Activated naive CD4-positive, alpha-beta T cell treated with anti-CD3 and anti-CD28 coated beads, Interleukin-2, amount 10 ng/mL, durations not matched to agents 7 days and 5 days (primary cell): ENCODE results near the gene NMD3.
"Not testable (repeated sequence)": the region's sequence is repeated elsewhere in the genome, so short reads cannot be mapped to it uniquely, and the experiment has no call there.

Experiments used
- CTCF ChIA-PET: fragments of 350-600 bp; sonication (Branson Sonifier 250); formaldehyde crosslinking; loops from one replicate; lab custom pipeline; 2021; ENCODE audit warnings: antibody characterized with exemption; lab: Charles Lee
- DNase-seq: peaks from one replicate; pipeline ENCODE4 v3.0.0-alpha.2; 2020
- H3K27ac Mint-ChIP-seq: one replicate; pipeline ENCODE4 v1.8.0; 2021; ENCODE audit warnings: mild to moderate bottlenecking, moderate library complexity, mixed read lengths
- H3K27me3 Mint-ChIP-seq: one replicate; pipeline ENCODE4 v1.8.0; 2021; ENCODE audit warnings: mild to moderate bottlenecking, mixed read lengths
- H3K36me3 Mint-ChIP-seq: one replicate; pipeline ENCODE4 v1.8.0; 2021; ENCODE audit warnings: mixed read lengths
- H3K4me1 Mint-ChIP-seq: one replicate; pipeline ENCODE4 v1.8.0; 2021; ENCODE audit warnings: mixed read lengths
- H3K4me3 Mint-ChIP-seq: one replicate; pipeline ENCODE4 v1.8.0; 2021; ENCODE audit warnings: mild to moderate bottlenecking, moderate library complexity, mixed read lengths
- H3K9me3 Mint-ChIP-seq: one replicate; pipeline ENCODE4 v1.8.0; 2021; ENCODE audit warnings: mixed read lengths

NMD3 gene

GRCh38 chr3:161275919-161276318 is 54.8 kb downstream of the NMD3 start:
- peaks cover 28% of the 10 kb centered on the region for H3K9me3 Mint-ChIP-seq
- CTCF ChIA-PET = interaction anchor here (0.6 to 3.5 kb wide), 13 partner anchors 19 to 356 kb away, joined by 3 to 36 read pairs (median 4); no protein-coding TSS in a partner anchor

DNA sequence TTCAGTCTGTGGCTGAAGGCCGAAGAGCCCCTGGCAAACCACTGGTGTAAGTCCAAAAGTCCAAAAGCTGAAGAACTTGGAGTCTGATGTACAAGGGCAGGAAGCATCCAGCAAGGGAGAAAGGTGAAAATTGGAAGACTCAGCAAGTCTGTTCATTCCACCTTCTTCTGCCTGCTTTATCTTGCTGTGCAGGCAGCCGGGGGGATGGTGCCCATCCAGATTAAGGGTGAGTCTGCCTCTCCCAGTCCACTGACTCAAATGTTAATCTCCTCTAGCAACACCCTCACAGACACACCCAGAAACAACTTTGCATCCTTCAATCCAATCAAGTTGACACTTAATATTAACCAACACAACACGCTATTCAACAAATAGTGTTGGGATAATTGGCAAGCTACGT is 61.3 kb downstream of the NMD3 start:
- CTCF ChIA-PET, H3K4me1 Mint-ChIP-seq, H3K27me3 Mint-ChIP-seq, H3K36me3 Mint-ChIP-seq, H3K27ac Mint-ChIP-seq, DNase-seq, H3K4me3 Mint-ChIP-seq: not testable (repeated sequence)
- peaks cover 27% of the 10 kb centered on the region for H3K9me3 Mint-ChIP-seq

More at GRCh38 chr3:161275919-161276318, 54.8 kb downstream of the NMD3 start:
- H3K27ac Mint-ChIP-seq = no peak overlapping the region
- H3K4me1 Mint-ChIP-seq = no peaks in the 10 kb centered on the region
- H3K36me3 Mint-ChIP-seq = peaks cover 6% of the 10 kb centered on the region
- no peak for DNase-seq
- no peaks in the 10 kb centered on the region for H3K27me3 Mint-ChIP-seq
- H3K4me3 Mint-ChIP-seq = no peak overlapping the region

DNA sequence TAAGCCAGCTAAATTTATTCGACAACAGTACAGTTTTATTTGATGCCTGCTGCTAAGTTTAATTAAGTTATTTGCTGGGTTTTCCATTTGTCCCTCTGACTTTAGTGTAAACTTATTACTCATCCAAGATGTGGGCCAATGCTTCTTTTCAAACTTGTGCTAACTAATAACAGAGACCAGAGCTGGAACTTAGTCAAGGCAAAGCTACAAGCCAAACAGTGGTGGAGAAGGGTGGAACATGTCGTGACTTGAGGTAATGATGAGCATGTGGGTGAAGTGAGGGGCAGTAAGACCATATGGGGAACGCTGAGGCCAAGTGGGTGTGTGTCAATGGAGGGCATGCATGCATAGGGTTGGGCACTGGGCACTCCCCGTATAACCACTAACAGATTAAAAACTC is 63.9 kb downstream of the NMD3 start:
- Mint-ChIP-seq H3K27me3 (peaks cover 7% of the 10 kb centered on the region), H3K4me3 (no peak overlapping the region), H3K27ac (no peak overlapping the region), H3K9me3 (peaks cover 6% of the 10 kb centered on the region), H3K36me3 (no peaks in the 10 kb centered on the region), H3K4me1 (no peaks in the 10 kb centered on the region)
- no peak for DNase-seq
- CTCF ChIA-PET = interaction anchor here (0.9 to 1.4 kb wide), 2 partner anchors 10 to 20 kb away, joined by 3 to 7 read pairs; no protein-coding TSS in a partner anchor

GRCh38 chr3:161289174-161289573 is 68.1 kb downstream of the NMD3 start:
- no peaks in the 10 kb centered on the region for H3K4me1 Mint-ChIP-seq
- no peak overlapping the region for H3K4me3 Mint-ChIP-seq
- CTCF ChIA-PET = interaction anchor here (0.7 kb wide), 1 partner anchor 176 kb away, joined by 5 read pairs; no protein-coding TSS in a partner anchor
- peaks cover 16% of the 10 kb centered on the region for H3K27me3 Mint-ChIP-seq
- H3K9me3 Mint-ChIP-seq = peaks cover 2% of the 10 kb centered on the region
- no peak for DNase-seq
- no peak overlapping the region for H3K27ac Mint-ChIP-seq
- H3K36me3 Mint-ChIP-seq = no peaks in the 10 kb centered on the region

- DNase-seq = no peak
- no peak overlapping the region for H3K27ac Mint-ChIP-seq
- CTCF ChIA-PET = interaction anchor here (1.0 to 1.3 kb wide), 2 partner anchors 10 to 20 kb away, joined by 3 to 4 read pairs; no protein-coding TSS in a partner anchor
- no peaks in the 10 kb centered on the region for H3K36me3 Mint-ChIP-seq
- peaks cover 18% of the 10 kb centered on the region for H3K27me3 Mint-ChIP-seq
- peaks cover 2% of the 10 kb centered on the region for H3K9me3 Mint-ChIP-seq
- no peak overlapping the region for H3K4me3 Mint-ChIP-seq
- no peaks in the 10 kb centered on the region for H3K4me1 Mint-ChIP-seq
Measured at GRCh38 chr3:161291191-161291901, 70.2 kb downstream of the NMD3 start.

- H3K4me3 Mint-ChIP-seq = no peak overlapping the region
- no peaks in the 10 kb centered on the region for H3K36me3 Mint-ChIP-seq
- peaks cover 27% of the 10 kb centered on the region for H3K27me3 Mint-ChIP-seq
- CTCF ChIA-PET = interaction anchor here (1.9 kb wide), 1 partner anchor 18 kb away, joined by 11 read pairs; no protein-coding TSS in a partner anchor
- H3K27ac Mint-ChIP-seq = no peak overlapping the region
- no peak for DNase-seq
- no peaks in the 10 kb centered on the region for H3K4me1 Mint-ChIP-seq
- H3K9me3 Mint-ChIP-seq = peaks cover 17% of the 10 kb centered on the region
Measured at GRCh38 chr3:161293381-161293780, 72.3 kb downstream of the NMD3 start.

- CTCF ChIA-PET = interaction anchor here (1.9 kb wide), 2 partner anchors 10 to 20 kb away, joined by 4 to 11 read pairs; no protein-coding TSS in a partner anchor
Measured at GRCh38 chr3:161295325-161295724, 74.2 kb downstream of the NMD3 start.

DNA sequence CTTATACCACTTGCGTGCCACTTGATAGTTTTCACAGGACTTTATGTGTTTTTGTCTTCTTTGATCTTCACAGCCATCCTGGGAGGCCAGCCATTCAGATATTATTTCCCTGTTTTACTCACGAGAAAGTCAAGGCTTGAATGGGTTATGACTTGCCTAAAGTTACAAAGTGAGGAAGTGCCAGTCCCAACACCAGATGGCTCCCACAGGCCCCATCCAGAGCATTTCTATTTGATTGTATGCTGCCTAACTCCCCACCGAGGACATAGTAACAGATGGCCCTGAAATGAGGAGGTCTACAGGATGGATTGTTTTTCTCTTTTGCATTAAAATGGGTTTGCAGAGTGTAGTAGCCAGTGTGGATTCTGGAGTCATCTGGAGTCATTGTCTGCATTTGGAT is 75.7 kb downstream of the NMD3 start:
- CTCF ChIA-PET = interaction anchor here (1.1 kb wide), 1 partner anchor 9 kb away, joined by 3 read pairs; no protein-coding TSS in a partner anchor
- no peaks in the 10 kb centered on the region for H3K4me1 Mint-ChIP-seq

More at GRCh38 chr3:161295325-161295724, 74.2 kb downstream of the NMD3 start:
- no peak for DNase-seq
- Mint-ChIP-seq H3K36me3 (no peaks in the 10 kb centered on the region), H3K27me3 (peaks cover 31% of the 10 kb centered on the region), H3K9me3 (peaks cover 25% of the 10 kb centered on the region), H3K27ac (no peak overlapping the region), H3K4me3 (no peak overlapping the region), H3K4me1 (no peaks in the 10 kb centered on the region)

More for the DNA sequence above, 75.7 kb downstream of the NMD3 start:
- Mint-ChIP-seq H3K36me3 (no peaks in the 10 kb centered on the region), H3K27me3 (peaks cover 31% of the 10 kb centered on the region), H3K27ac (no peak overlapping the region), H3K9me3 (peaks cover 25% of the 10 kb centered on the region), H3K4me3 (no peak overlapping the region)
- DNase-seq = no peak
